CD4-positive, alpha-beta T cell (primary cell): Measurements from ENCODE around the gene ZNF423. TPM values are rescaled to one million over a fixed set of nuclear protein-coding genes. Genes with fewer than 3 reads are reported as not detected.

ENCODE experiments used
- ATAC-seq: fragments of 200-7000 bp; cut with Tn5 transposase; one replicate; pipeline ENCODE4 v1.10.0; 2022; ENCODE audit warnings: mild to moderate bottlenecking; ENCODE audit not compliant: poor library complexity
- CTCF ChIA-PET: fragments of 350-600 bp; sonication (Branson Sonifier 250); formaldehyde crosslinking; loops from one replicate; lab custom pipeline; 2021; ENCODE audit warnings: antibody characterized with exemption, inconsistent platforms; lab: Charles Lee
- POLR2A ChIA-PET: fragments of 350-600 bp; sonication (Branson Sonifier 250); formaldehyde crosslinking; loops from one replicate; lab custom pipeline; 2021; ENCODE audit warnings: antibody characterized with exemption, inconsistent platforms; lab: Charles Lee
- DNase-seq, 14 experiments: peaks; one replicate each; pipeline ENCODE4 v3.0.0-alpha.2; 2013 to 2020; ENCODE audit warnings: mixed read lengths in 2 of 14
- H3K27ac ChIP-seq, 2 donors: one replicate each; pipeline versions ENCODE4 v1.5.1 to v1.7.0; 2013; ENCODE audit warnings: low read length in 2 of 2, low read depth in 1 of 2, mild to moderate bottlenecking in 1 of 2
- H3K27me3 ChIP-seq, 2 experiments: 1 replicate in 1 of 2; 2 replicates in 1 of 2; pipeline versions ENCODE4 v1.6.1 to v1.7.0; 2013; ENCODE audit warnings: low read length in 2 of 2, control low read depth in 1 of 2, mild to moderate bottlenecking in 1 of 2, moderate library complexity in 1 of 2; ENCODE audit not compliant: insufficient read depth in 2 of 2, control insufficient read depth in 1 of 2
- H3K36me3 ChIP-seq: one replicate; pipeline ENCODE4 v1.6.1; 2013; ENCODE audit warnings: low read length, control low read depth; ENCODE audit not compliant: insufficient read depth
- H3K4me1 ChIP-seq: one replicate; pipeline ENCODE4 v1.6.1; 2013; ENCODE audit warnings: low read length, control low read depth; ENCODE audit not compliant: insufficient read depth
- H3K4me3 ChIP-seq: one replicate; pipeline ENCODE4 v1.5.1; 2013; ENCODE audit warnings: mild to moderate bottlenecking, low read length, moderate library complexity
- H3K9me3 ChIP-seq, 2 experiments: 1 replicate in 1 of 2; 2 replicates in 1 of 2; pipeline versions ENCODE4 v1.6.1 to v1.7.0; 2013; ENCODE audit warnings: low read length in 2 of 2, mild to moderate bottlenecking in 2 of 2, control low read depth in 1 of 2, moderate library complexity in 1 of 2; ENCODE audit not compliant: control insufficient read depth in 1 of 2, insufficient read depth in 1 of 2
- H3K27ac Mint-ChIP-seq: one replicate; pipeline ENCODE4 v1.8.0; 2020; ENCODE audit warnings: mixed read lengths
- H3K27me3 Mint-ChIP-seq: one replicate; pipeline ENCODE4 v1.8.0; 2021; ENCODE audit warnings: mixed read lengths
- H3K36me3 Mint-ChIP-seq: one replicate; pipeline ENCODE4 v1.8.0; 2021; ENCODE audit warnings: low read depth, mixed read lengths
- H3K4me1 Mint-ChIP-seq: one replicate; pipeline ENCODE4 v1.8.0; 2021; ENCODE audit warnings: low read depth, mixed read lengths
- H3K4me3 Mint-ChIP-seq: one replicate; pipeline ENCODE4 v1.8.0; 2020; ENCODE audit warnings: mild to moderate bottlenecking, mixed read lengths
- H3K9me3 Mint-ChIP-seq: one replicate; pipeline ENCODE4 v1.8.0; 2020; ENCODE audit warnings: mixed read lengths
- intact Hi-C, 2 experiments: fragments of 100-400 bp; cut with DNase I in 1 of 2; cut with micrococcal nuclease in 1 of 2; formaldehyde crosslinking; loops; one replicate each; pipeline versions ENCODE4 v1.15.1 to v1.9.0; 2023 to 2025; cut with DNase I, micrococcal nuclease
- total RNA-seq, 174 experiments: library from RNA in 2 of 174; stranded (reverse) in 2 of 174; gene quantifications; one replicate each; pipeline ENCODE4 v1.2.3 and lab custom pipeline; 2021 to 2026
- TF ChIP-seq, protein P1 (sequence below): fragments of 200-600 bp; IDR thresholded peaks from one replicate; pipeline ENCODE4 v1.8.0; 2022; ENCODE audit warnings: antibody characterized with exemption, mild to moderate bottlenecking

The ZNF423 gene
- total RNA-seq, 2 experiments from 2014 or later, result not detected

DNA sequence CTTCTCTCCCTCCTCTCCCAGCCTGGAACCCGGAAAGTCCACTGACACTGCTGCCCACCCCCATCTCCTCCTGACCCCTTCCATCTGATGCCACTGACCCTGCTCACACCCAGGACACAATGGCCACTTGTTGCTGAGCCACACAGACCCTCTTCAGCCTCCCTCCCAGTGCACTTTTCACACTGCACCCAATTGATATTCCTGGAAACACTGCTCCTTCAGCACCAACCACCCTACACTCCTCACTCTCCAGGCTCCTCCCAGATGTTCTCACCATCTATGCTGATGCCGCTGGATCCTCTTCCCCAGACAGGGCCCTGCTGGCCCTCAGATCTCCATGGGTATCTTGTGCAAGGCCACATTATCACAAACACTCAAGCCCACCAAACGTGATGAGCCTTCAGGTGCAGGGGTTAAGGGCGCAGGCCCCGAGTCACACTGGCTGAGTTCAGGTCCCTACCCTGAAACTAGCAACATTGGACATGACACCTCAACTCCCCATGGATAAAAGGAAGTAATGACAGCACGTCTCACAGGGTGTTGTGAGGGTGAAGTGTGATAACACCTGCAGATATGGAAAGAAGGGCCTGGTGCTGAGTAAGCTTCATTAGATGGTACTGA, 238.1 kb downstream of the ZNF423 start:
- CTCF ChIA-PET, result no interaction called here
- no peaks in the 10 kb centered on the region for H3K27me3 Mint-ChIP-seq
- no peaks in the 10 kb centered on the region for H3K4me1 Mint-ChIP-seq
- Histone ChIP-seq H3K4me3 (no peak overlapping the region), H3K4me1 (no peaks in the 10 kb centered on the region), H3K9me3 (peaks cover 4 to 12% of the 10 kb centered on the region in 2 experiments), H3K27ac (no peak overlapping the region), H3K27me3 (no peaks in the 10 kb centered on the region), H3K36me3 (no peaks in the 10 kb centered on the region)
- H3K4me3 Mint-ChIP-seq, result no peak overlapping the region
- intact Hi-C loops, result no loop called here
- no peaks in the 10 kb centered on the region for H3K36me3 Mint-ChIP-seq
- H3K27ac Mint-ChIP-seq, result no peak overlapping the region
- TF ChIP-seq, protein P1, sequence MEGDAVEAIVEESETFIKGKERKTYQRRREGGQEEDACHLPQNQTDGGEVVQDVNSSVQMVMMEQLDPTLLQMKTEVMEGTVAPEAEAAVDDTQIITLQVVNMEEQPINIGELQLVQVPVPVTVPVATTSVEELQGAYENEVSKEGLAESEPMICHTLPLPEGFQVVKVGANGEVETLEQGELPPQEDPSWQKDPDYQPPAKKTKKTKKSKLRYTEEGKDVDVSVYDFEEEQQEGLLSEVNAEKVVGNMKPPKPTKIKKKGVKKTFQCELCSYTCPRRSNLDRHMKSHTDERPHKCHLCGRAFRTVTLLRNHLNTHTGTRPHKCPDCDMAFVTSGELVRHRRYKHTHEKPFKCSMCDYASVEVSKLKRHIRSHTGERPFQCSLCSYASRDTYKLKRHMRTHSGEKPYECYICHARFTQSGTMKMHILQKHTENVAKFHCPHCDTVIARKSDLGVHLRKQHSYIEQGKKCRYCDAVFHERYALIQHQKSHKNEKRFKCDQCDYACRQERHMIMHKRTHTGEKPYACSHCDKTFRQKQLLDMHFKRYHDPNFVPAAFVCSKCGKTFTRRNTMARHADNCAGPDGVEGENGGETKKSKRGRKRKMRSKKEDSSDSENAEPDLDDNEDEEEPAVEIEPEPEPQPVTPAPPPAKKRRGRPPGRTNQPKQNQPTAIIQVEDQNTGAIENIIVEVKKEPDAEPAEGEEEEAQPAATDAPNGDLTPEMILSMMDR, result no peak
- POLR2A ChIA-PET, result no interaction called here
- ATAC-seq, result no peak
- DNase-seq, result no peak
- H3K9me3 Mint-ChIP-seq, result no peaks in the 10 kb centered on the region

DNA sequence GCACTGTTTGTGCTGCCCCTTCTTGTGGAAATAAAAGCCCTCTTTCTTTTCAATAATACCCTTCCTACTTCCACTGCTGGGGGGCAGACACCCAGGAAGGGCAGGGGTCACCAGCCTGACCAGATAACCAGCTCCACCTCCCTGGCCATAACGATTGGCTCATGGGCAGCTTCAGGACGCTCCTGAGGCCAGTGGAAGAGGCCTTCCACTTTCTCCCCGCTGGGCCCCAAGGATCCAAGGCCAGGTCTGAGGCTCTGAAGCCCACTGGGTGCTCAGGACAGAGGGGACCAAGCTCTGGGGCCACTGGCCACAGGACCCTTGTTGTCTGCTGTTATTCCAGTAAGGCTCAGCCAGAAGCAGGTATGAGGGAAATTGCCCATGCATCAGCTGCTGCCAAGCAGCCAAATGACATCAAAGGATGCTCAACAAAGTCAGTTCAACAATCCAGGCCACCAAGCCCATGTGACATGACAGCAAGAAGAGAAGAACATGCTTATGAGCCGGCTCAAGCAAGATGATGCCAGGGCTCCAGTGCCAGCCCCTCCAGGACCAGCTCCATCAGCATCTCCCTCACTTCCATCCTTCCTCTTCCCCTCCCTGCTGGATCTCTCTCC, 238.8 kb downstream of the ZNF423 start:
- POLR2A ChIA-PET, result no interaction called here

DNA sequence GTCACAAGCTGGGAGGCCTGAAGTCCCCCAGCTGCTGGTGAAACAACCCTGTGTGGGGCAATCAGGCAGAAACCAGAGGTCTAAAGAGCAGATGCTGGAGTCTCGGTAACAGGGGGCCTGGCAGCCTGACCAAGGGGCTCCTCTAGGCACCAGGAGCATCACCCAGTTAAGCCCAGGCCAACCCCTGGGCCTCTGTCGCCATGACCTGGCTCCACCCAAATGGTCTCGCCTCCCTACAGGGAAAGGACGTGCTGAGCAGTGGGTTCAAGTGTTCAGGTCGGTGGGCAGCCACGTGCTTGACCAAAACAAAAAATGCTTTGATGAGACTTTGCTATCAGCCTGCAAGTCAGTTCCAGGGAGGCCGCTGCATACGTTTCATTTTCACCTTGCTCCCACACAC, 240.3 kb downstream of the ZNF423 start:
- H3K36me3 ChIP-seq, result no peaks in the 10 kb centered on the region
- Mint-ChIP-seq H3K27me3 (no peaks in the 10 kb centered on the region), H3K4me3 (no peak overlapping the region), H3K27ac (no peak overlapping the region), H3K4me1 (no peaks in the 10 kb centered on the region), H3K9me3 (no peaks in the 10 kb centered on the region), H3K36me3 (no peaks in the 10 kb centered on the region)
- ChIA-PET CTCF (no interaction called here), POLR2A (no interaction called here)
- H3K27me3 ChIP-seq, result no peaks in the 10 kb centered on the region
- H3K4me3 ChIP-seq, result no peak overlapping the region
- intact Hi-C loops, result no loop called here
- no peak for ATAC-seq
- no peak for DNase-seq
- TF ChIP-seq, protein P1, result no peak
- H3K9me3 ChIP-seq, result peaks cover 4 to 12% of the 10 kb centered on the region in 2 experiments
- H3K27ac ChIP-seq, result no peak overlapping the region
- no peaks in the 10 kb centered on the region for H3K4me1 ChIP-seq

More for the DNA sequence above, 238.8 kb downstream of the ZNF423 start:
- Mint-ChIP-seq H3K27me3 (no peaks in the 10 kb centered on the region), H3K27ac (no peak overlapping the region), H3K9me3 (no peaks in the 10 kb centered on the region), H3K4me1 (no peaks in the 10 kb centered on the region), H3K4me3 (no peak overlapping the region), H3K36me3 (no peaks in the 10 kb centered on the region)
- Histone ChIP-seq H3K4me3 (no peak overlapping the region), H3K27me3 (no peaks in the 10 kb centered on the region), H3K36me3 (no peaks in the 10 kb centered on the region), H3K4me1 (no peaks in the 10 kb centered on the region), H3K9me3 (peaks cover 4 to 12% of the 10 kb centered on the region in 2 experiments), H3K27ac (no peak overlapping the region)
- CTCF ChIA-PET, result no interaction called here
- DNase-seq (no peak), ATAC-seq (no peak)
- intact Hi-C loops, result no loop called here
- TF ChIP-seq, protein P1, result no peak
